ENCODE measurements around the gene MRPS35.

MRPS35 gene

GRCh38 chr12:27710592-27711316 lies at the start of gene MRPS35:
TSS of gene MRPS35 (plus strand) at chr12:27710832. CDS start at chr12:27710844, 12 bp downstream.
- DNase-seq (ENCODE audit: low spot score): peak; percentile 93

GRCh38 chr12:27665704-27666103 lies 44.9 kb upstream of the MRPS35 start:
- no peak for DNase-seq (ENCODE audit: low spot score)

GRCh38 chr12:27666510-27666909 lies 44.1 kb upstream of the MRPS35 start:
- DNase-seq (ENCODE audit: low spot score): no peak

- DNase-seq (ENCODE audit: low spot score): no peak
Observed at GRCh38 chr12:27667540-27667939, 43.1 kb upstream of the MRPS35 start.

GRCh38 chr12:27672051-27672450 lies 38.6 kb upstream of the MRPS35 start:
- DNase-seq (ENCODE audit: low spot score): no peak

- no peak for DNase-seq (ENCODE audit: low spot score)
Observed at GRCh38 chr12:27672643-27673042, 38.0 kb upstream of the MRPS35 start.

GRCh38 chr12:27673101-27673718 lies 37.4 kb upstream of the MRPS35 start:
- DNase-seq (ENCODE audit: low spot score): no peak

- DNase-seq (ENCODE audit: low spot score): no peak
Observed at GRCh38 chr12:27674989-27675388, 35.6 kb upstream of the MRPS35 start.

GRCh38 chr12:27680619-27681018 lies 30.0 kb upstream of the MRPS35 start:
- DNase-seq (ENCODE audit: low spot score): no peak

GRCh38 chr12:27682534-27682933 lies 28.1 kb upstream of the MRPS35 start:
- DNase-seq (ENCODE audit: low spot score): no peak

- no peak for DNase-seq (ENCODE audit: low spot score)
Observed at GRCh38 chr12:27685274-27685673, 25.4 kb upstream of the MRPS35 start.

GRCh38 chr12:27686147-27686546 lies 24.5 kb upstream of the MRPS35 start:
- no peak for DNase-seq (ENCODE audit: low spot score)

GRCh38 chr12:27688671-27689070 lies 22.0 kb upstream of the MRPS35 start:
- DNase-seq (ENCODE audit: low spot score): no peak

- no peak for DNase-seq (ENCODE audit: low spot score)
Observed at GRCh38 chr12:27689558-27690180, 21.0 kb upstream of the MRPS35 start.

- DNase-seq (ENCODE audit: low spot score): no peak
Observed at GRCh38 chr12:27693403-27693802, 17.2 kb upstream of the MRPS35 start.

GRCh38 chr12:27695556-27696292 lies 14.9 kb upstream of the MRPS35 start:
- DNase-seq (ENCODE audit: low spot score): no peak

GRCh38 chr12:27696293-27696652 lies 14.4 kb upstream of the MRPS35 start, which contains the start of gene REP15:
TSS of gene REP15 (plus strand) at chr12:27696447. CDS start at chr12:27696563, 116 bp downstream.
- DNase-seq (ENCODE audit: low spot score): no peak

GRCh38 chr12:27696864-27697564 lies 13.6 kb upstream of the MRPS35 start:
- DNase-seq (ENCODE audit: low spot score): no peak

GRCh38 chr12:27703720-27704452 lies 6.7 kb upstream of the MRPS35 start:
- DNase-seq (ENCODE audit: low spot score): peak; percentile 77

GRCh38 chr12:27705263-27705662 lies 5.4 kb upstream of the MRPS35 start:
- no peak for DNase-seq (ENCODE audit: low spot score)

- DNase-seq (ENCODE audit: low spot score): no peak
Observed at GRCh38 chr12:27707216-27707615, 3.4 kb upstream of the MRPS35 start.

All from CD4-positive, alpha-beta T cell treated with Interleukin-2 at 100 ng/mL for 4 hours (primary cell).